Measurements from ENCODE around the gene MINDY4. TPM values are rescaled to one million over a fixed set of nuclear protein-coding genes. Genes with fewer than 3 reads are reported as not detected.

The MINDY4 gene
- total RNA-seq, 1 experiment from 2014 or later, result 1.8 TPM

- peak; percentile 87 for TF ChIP-seq MAX (CRISPR knock-in tag; IDR thresholded peaks at IDR 0.05)
- no peak for TF ChIP-seq ATF1 (CRISPR knock-in tag; IDR thresholded peaks at IDR 0.05)
- TF ChIP-seq CBFB (CRISPR knock-in tag; IDR thresholded peaks at IDR 0.05; ENCODE audit: low read depth), result no peak
- TF ChIP-seq ESRRA (CRISPR knock-in tag; IDR thresholded peaks at IDR 0.05; ENCODE audit: borderline replicate concordance), result no peak
- no peak for TF ChIP-seq STAT6 (CRISPR knock-in tag; conservative IDR thresholded peaks at IDR 0.05; ENCODE audit: low read depth)
- no peak for TF ChIP-seq ATF3 (CRISPR knock-in tag; conservative IDR thresholded peaks at IDR 0.05)
- no peak for TF ChIP-seq ZNF281 (CRISPR knock-in tag; IDR thresholded peaks at IDR 0.05)
- TF ChIP-seq FOXK1 (CRISPR knock-in tag; IDR thresholded peaks at IDR 0.05), result 0 out of 2 replicates have a peak, but pooled peaks have one; percentile 19
Observed at GRCh38 chr7:30908681-30909080, 137.5 kb downstream of the MINDY4 start (continued).

- Mint-ChIP-seq H3K4me1 (peaks cover 12% of the 10 kb centered on the region), H3K27me3 (ENCODE audit: low read depth) (no peaks in the 10 kb centered on the region), H3K4me3 (no peak overlapping the region), H3K9me3 (no peaks in the 10 kb centered on the region), H3K36me3 (no peaks in the 10 kb centered on the region), H3K27ac (no peak overlapping the region)
- no peak for TF ChIP-seq ZMAT4 (CRISPR knock-in tag; IDR thresholded peaks at IDR 0.05)
- ChIA-PET POLR2A (no interaction called here), CTCF (interaction anchor here (0.9 to 4.1 kb wide), 5 partner anchors 29 to 118 kb away, joined by 3 to 39 read pairs (median 17); no protein-coding TSS in a partner anchor)
- ATAC-seq (no peak), DNase-seq (ENCODE audit: low spot score) (no peak)
Observed at GRCh38 chr7:30909431-30909830, 138.2 kb downstream of the MINDY4 start.

- POLR2A ChIA-PET, result no interaction called here
- no peak for TF ChIP-seq ARID4B (CRISPR knock-in tag; IDR thresholded peaks at IDR 0.05; ENCODE audit: borderline replicate concordance)
- no peaks in the 10 kb centered on the region for H3K9me3 Mint-ChIP-seq
- no peak for DNase-seq (ENCODE audit: low spot score)
- no peaks in the 10 kb centered on the region for H3K27me3 Mint-ChIP-seq (ENCODE audit: low read depth)
- H3K36me3 Mint-ChIP-seq, result no peaks in the 10 kb centered on the region
- H3K4me1 Mint-ChIP-seq, result peaks cover 12% of the 10 kb centered on the region
- no peak for ATAC-seq
- H3K27ac Mint-ChIP-seq, result no peak overlapping the region
- no peak overlapping the region for H3K4me3 Mint-ChIP-seq
- CTCF ChIA-PET, result interaction anchor here (0.6 to 4.1 kb wide), 4 partner anchors 28 to 119 kb away, joined by 3 to 26 read pairs (median 4); no protein-coding TSS in a partner anchor
Observed at GRCh38 chr7:30910411-30911073, 139.3 kb downstream of the MINDY4 start.

Data from WTC11 (cell line).